Natural killer cell treated with Interleukin-12 subunit alpha and Interleukin-12 subunit beta and Interleukin-15 and Interleukin-18, amount 100 ng/mL, for 72 hours (primary cell): ENCODE results near the gene GORASP2. TPM values are rescaled to one million over a fixed set of nuclear protein-coding genes. Genes with fewer than 3 reads are reported as not detected.
A peak's percentile ranks its signal among the peaks of the same experiment; 100 is the strongest.

Source experiments
- ATAC-seq, 2 donors: fragments of 150-1000 bp; cut with Tn5 transposase in 1 of 2; sonication (Bioruptor Pico), chemical (Tn5 transposase) in 1 of 2; 2 replicates each; pipeline ENCODE4 v1.10.0; 2021
- DNase-seq: peaks from one replicate; pipeline ENCODE4 v3.0.0; 2022; ENCODE audit warnings: low spot score
- H3K27ac Mint-ChIP-seq, 2 donors: 1 replicate in 1 of 2; 2 replicates in 1 of 2; pipeline ENCODE4 v1.8.0; 2022; ENCODE audit warnings: mixed read lengths in 2 of 2, mild to moderate bottlenecking in 1 of 2, moderate library complexity in 1 of 2
- H3K27me3 Mint-ChIP-seq, 2 donors: 1 replicate in 1 of 2; 2 replicates in 1 of 2; pipeline ENCODE4 v1.8.0; 2022; ENCODE audit warnings: mixed read lengths in 2 of 2
- H3K36me3 Mint-ChIP-seq: one replicate; pipeline ENCODE4 v1.8.0; 2022; ENCODE audit warnings: mixed read lengths
- H3K4me1 Mint-ChIP-seq, 2 donors: 1 replicate in 1 of 2; 2 replicates in 1 of 2; pipeline ENCODE4 v1.8.0; 2022; ENCODE audit warnings: low read depth in 2 of 2, mixed read lengths in 2 of 2, mild to moderate bottlenecking in 1 of 2
- H3K4me3 Mint-ChIP-seq: one replicate; pipeline ENCODE4 v1.8.0; 2022; ENCODE audit warnings: mixed read lengths
- H3K9me3 Mint-ChIP-seq: 2 replicates; pipeline ENCODE4 v1.8.0; 2022; ENCODE audit warnings: mixed read lengths
- total RNA-seq, 2 donors: library from RNA; stranded (reverse); gene quantifications; one replicate each; pipeline ENCODE4 v1.2.3, GENCODE V29; 2022

Gene GORASP2
- total RNA-seq, 2 donors from 2014 or later = 64.3 to 99.0 TPM

GRCh38 chr2:170965446-170966225, 36.6 kb downstream of the GORASP2 start:
- no peak for ATAC-seq
- Mint-ChIP-seq H3K9me3 (no peaks in the 10 kb centered on the region), H3K4me3 (no peak overlapping the region), H3K4me1 (no peaks in the 10 kb centered on the region), H3K27me3 (no peaks in the 10 kb centered on the region), H3K27ac (no peak overlapping the region), H3K36me3 (peaks cover 12% of the 10 kb centered on the region)
- DNase-seq = no peak

- no peak overlapping the region for H3K27ac Mint-ChIP-seq
- ATAC-seq (no peak), DNase-seq (no peak)
Measured at GRCh38 chr2:170966648-170967396, 37.8 kb downstream of the GORASP2 start.

GRCh38 chr2:170967553-170967952, 38.5 kb downstream of the GORASP2 start:
- no peak for ATAC-seq
- no peak overlapping the region for H3K27ac Mint-ChIP-seq
- no peaks in the 10 kb centered on the region for H3K4me1 Mint-ChIP-seq
- peaks cover 12% of the 10 kb centered on the region for H3K36me3 Mint-ChIP-seq
- H3K27me3 Mint-ChIP-seq = no peaks in the 10 kb centered on the region
- H3K9me3 Mint-ChIP-seq = no peaks in the 10 kb centered on the region
- no peak overlapping the region for H3K4me3 Mint-ChIP-seq
- no peak for DNase-seq

More at GRCh38 chr2:170966648-170967396, 37.8 kb downstream of the GORASP2 start:
- Mint-ChIP-seq H3K4me3 (no peak overlapping the region), H3K27me3 (no peaks in the 10 kb centered on the region), H3K4me1 (no peaks in the 10 kb centered on the region), H3K9me3 (no peaks in the 10 kb centered on the region), H3K36me3 (peaks cover 12% of the 10 kb centered on the region)

- H3K27me3 Mint-ChIP-seq = no peaks in the 10 kb centered on the region
- no peak overlapping the region for H3K27ac Mint-ChIP-seq
- H3K4me3 Mint-ChIP-seq = no peak overlapping the region
- ATAC-seq (no peak), DNase-seq (no peak)
- peaks cover 12% of the 10 kb centered on the region for H3K36me3 Mint-ChIP-seq
- no peaks in the 10 kb centered on the region for H3K9me3 Mint-ChIP-seq
- peaks cover 6 to 8% of the 10 kb centered on the region in 2 donors for H3K4me1 Mint-ChIP-seq
Measured at GRCh38 chr2:170968205-170969003, 39.4 kb downstream of the GORASP2 start.

- Mint-ChIP-seq H3K9me3 (no peaks in the 10 kb centered on the region), H3K4me3 (no peak overlapping the region), H3K36me3 (peaks cover 12% of the 10 kb centered on the region), H3K4me1 (peaks cover 7 to 10% of the 10 kb centered on the region in 2 donors), H3K27ac (no peak overlapping the region), H3K27me3 (peaks cover 0 to under 1% of the 10 kb centered on the region in 2 donors)
- ATAC-seq (no peak), DNase-seq (no peak)
Measured at GRCh38 chr2:170969030-170969429, 40.0 kb downstream of the GORASP2 start.

GRCh38 chr2:170969872-170970496, 40.9 kb downstream of the GORASP2 start:
- H3K4me1 Mint-ChIP-seq = peaks cover 10 to 14% of the 10 kb centered on the region in 2 donors
- ATAC-seq (no peak), DNase-seq (no peak)
- no peak overlapping the region for H3K27ac Mint-ChIP-seq
- no peak overlapping the region for H3K4me3 Mint-ChIP-seq
- peaks cover 0 to 3% of the 10 kb centered on the region in 2 donors for H3K27me3 Mint-ChIP-seq
- H3K36me3 Mint-ChIP-seq = peaks cover 12% of the 10 kb centered on the region
- H3K9me3 Mint-ChIP-seq = no peaks in the 10 kb centered on the region

GRCh38 chr2:170971071-170971470, 42.0 kb downstream of the GORASP2 start:
- Mint-ChIP-seq H3K27ac (no peak overlapping the region), H3K4me3 (no peak overlapping the region), H3K9me3 (no peaks in the 10 kb centered on the region), H3K27me3 (peaks cover 0 to 3% of the 10 kb centered on the region in 2 donors), H3K36me3 (peaks cover 4% of the 10 kb centered on the region), H3K4me1 (peaks cover 10 to 14% of the 10 kb centered on the region in 2 donors)
- DNase-seq (no peak), ATAC-seq (no peak)

GRCh38 chr2:170972296-170973224, 43.5 kb downstream of the GORASP2 start:
- peaks cover 0 to 3% of the 10 kb centered on the region in 2 donors for H3K27me3 Mint-ChIP-seq
- no peak for DNase-seq
- no peaks in the 10 kb centered on the region for H3K36me3 Mint-ChIP-seq
- ATAC-seq = no peak
- H3K9me3 Mint-ChIP-seq = no peaks in the 10 kb centered on the region
- H3K27ac Mint-ChIP-seq = peak overlapping the region; percentile 26 to 61
- peak overlapping the region; percentile 71 for H3K4me3 Mint-ChIP-seq
- H3K4me1 Mint-ChIP-seq = peaks cover 10 to 14% of the 10 kb centered on the region in 2 donors

- H3K36me3 Mint-ChIP-seq = no peaks in the 10 kb centered on the region
- H3K9me3 Mint-ChIP-seq = no peaks in the 10 kb centered on the region
- H3K27me3 Mint-ChIP-seq = peaks cover 0 to 3% of the 10 kb centered on the region in 2 donors
- peaks cover 10 to 14% of the 10 kb centered on the region in 2 donors for H3K4me1 Mint-ChIP-seq
- no peak for DNase-seq
- no peak for ATAC-seq
- peak overlapping the region; percentile 26 to 61 for H3K27ac Mint-ChIP-seq
- peak overlapping the region; percentile 71 for H3K4me3 Mint-ChIP-seq
Measured at GRCh38 chr2:170973225-170973491, 44.1 kb downstream of the GORASP2 start.

GRCh38 chr2:170973492-170974303, 44.6 kb downstream of the GORASP2 start:
- H3K27ac Mint-ChIP-seq = peak overlapping the region in 1 of 2 donors; percentile 26
- H3K4me3 Mint-ChIP-seq = peak overlapping the region; percentile 71
- ATAC-seq (peak; percentile 96 to 97), DNase-seq (peak; percentile 84)
- peaks cover 10 to 14% of the 10 kb centered on the region in 2 donors for H3K4me1 Mint-ChIP-seq
- peaks cover 1 to 3% of the 10 kb centered on the region in 2 donors for H3K27me3 Mint-ChIP-seq
- H3K9me3 Mint-ChIP-seq = no peaks in the 10 kb centered on the region
- H3K36me3 Mint-ChIP-seq = no peaks in the 10 kb centered on the region

- Mint-ChIP-seq H3K4me1 (peaks cover 10 to 14% of the 10 kb centered on the region in 2 donors), H3K4me3 (peak overlapping the region; percentile 71), H3K36me3 (no peaks in the 10 kb centered on the region), H3K9me3 (no peaks in the 10 kb centered on the region), H3K27ac (peak overlapping the region in 1 of 2 donors; percentile 25), H3K27me3 (peaks cover 8 to 9% of the 10 kb centered on the region in 2 donors)
- no peak for ATAC-seq
- no peak for DNase-seq
Measured at GRCh38 chr2:170974304-170974993, 45.4 kb downstream of the GORASP2 start.
